Mesothelial cell of epicardium (in vitro differentiated cells): ENCODE results near the gene DDX56. TPM values are rescaled to one million over a fixed set of nuclear protein-coding genes. Genes with fewer than 3 reads are reported as not detected.

ENCODE experiments used
- DNase-seq, 2 experiments: peaks; one replicate each; pipeline ENCODE4 v3.0.0; 2021; ENCODE audit warnings: low spot score in 2 of 2; ENCODE audit not compliant: unreplicated experiment in 2 of 2
- H3K27ac Mint-ChIP-seq: 2 replicates; pipeline ENCODE4 v1.8.0; 2021; ENCODE audit warnings: mixed read lengths
- H3K27me3 Mint-ChIP-seq: 2 replicates; pipeline ENCODE4 v1.8.0; 2021; ENCODE audit warnings: low read depth, mixed read lengths
- H3K36me3 Mint-ChIP-seq: 2 replicates; pipeline ENCODE4 v1.8.0; 2021; ENCODE audit warnings: mixed read lengths
- H3K4me1 Mint-ChIP-seq: 2 replicates; pipeline ENCODE4 v1.8.0; 2021; ENCODE audit warnings: mixed read lengths
- H3K4me3 Mint-ChIP-seq: 2 replicates; pipeline ENCODE4 v1.8.0; 2021; ENCODE audit warnings: mild to moderate bottlenecking, moderate library complexity, mixed read lengths
- H3K9me3 Mint-ChIP-seq: 2 replicates; pipeline ENCODE4 v1.8.0; 2021; ENCODE audit warnings: mixed read lengths
- CTCF ChIP-seq: fragments of 200-600 bp; sonication (generic); IDR thresholded peaks from one replicate; pipeline ENCODE4 v1.5.0; 2021; ENCODE audit warnings: antibody characterized with exemption; ENCODE audit not compliant: unreplicated experiment
- total RNA-seq: library from RNA; stranded (reverse); gene quantifications from 3 replicates; pipeline ENCODE4 v1.2.1, GENCODE V29; 2021

The DDX56 gene
- total RNA-seq, 1 donor from 2014 or later = 104 TPM

GRCh38 chr7:44538093-44538797 is 35.5 kb downstream of the DDX56 start:
- no peak for TF ChIP-seq CTCF
- Mint-ChIP-seq H3K27ac (no peak overlapping the region), H3K4me1 (peaks cover 2% of the 10 kb centered on the region), H3K36me3 (no peaks in the 10 kb centered on the region), H3K9me3 (no peaks in the 10 kb centered on the region), H3K27me3 (no peaks in the 10 kb centered on the region), H3K4me3 (no peak overlapping the region)
- DNase-seq = no peak

GRCh38 chr7:44537442-44537841 is 36.3 kb downstream of the DDX56 start:
- no peak overlapping the region for H3K4me3 Mint-ChIP-seq
- H3K9me3 Mint-ChIP-seq = no peaks in the 10 kb centered on the region
- H3K4me1 Mint-ChIP-seq = no peaks in the 10 kb centered on the region
- no peaks in the 10 kb centered on the region for H3K36me3 Mint-ChIP-seq
- DNase-seq = no peak
- H3K27ac Mint-ChIP-seq = no peak overlapping the region
- no peaks in the 10 kb centered on the region for H3K27me3 Mint-ChIP-seq
- TF ChIP-seq CTCF = no peak

- no peak overlapping the region for H3K27ac Mint-ChIP-seq
- H3K9me3 Mint-ChIP-seq = no peaks in the 10 kb centered on the region
- no peak for DNase-seq
- H3K36me3 Mint-ChIP-seq = no peaks in the 10 kb centered on the region
- H3K4me3 Mint-ChIP-seq = no peak overlapping the region
- no peaks in the 10 kb centered on the region for H3K27me3 Mint-ChIP-seq
- no peaks in the 10 kb centered on the region for H3K4me1 Mint-ChIP-seq
- no peak for TF ChIP-seq CTCF
Observed at GRCh38 chr7:44536090-44536489, 37.6 kb downstream of the DDX56 start.

- Mint-ChIP-seq H3K27me3 (no peaks in the 10 kb centered on the region), H3K36me3 (no peaks in the 10 kb centered on the region), H3K4me1 (no peaks in the 10 kb centered on the region), H3K9me3 (no peaks in the 10 kb centered on the region), H3K27ac (no peak overlapping the region), H3K4me3 (no peak overlapping the region)
- TF ChIP-seq CTCF = no peak
- DNase-seq = no peak
Observed at GRCh38 chr7:44535348-44536064, 38.2 kb downstream of the DDX56 start.

GRCh38 chr7:44534501-44534900 is 39.2 kb downstream of the DDX56 start:
- no peaks in the 10 kb centered on the region for H3K27me3 Mint-ChIP-seq
- H3K4me3 Mint-ChIP-seq = no peak overlapping the region
- TF ChIP-seq CTCF = no peak
- no peaks in the 10 kb centered on the region for H3K36me3 Mint-ChIP-seq
- H3K4me1 Mint-ChIP-seq = no peaks in the 10 kb centered on the region
- H3K9me3 Mint-ChIP-seq = no peaks in the 10 kb centered on the region
- H3K27ac Mint-ChIP-seq = no peak overlapping the region
- DNase-seq = no peak
